ENCODE data around the gene ANXA10.
"Not testable (repeated sequence)": the region's sequence is repeated elsewhere in the genome, so short reads cannot be mapped to it uniquely, and the experiment has no call there.

Gene ANXA10

DNA sequence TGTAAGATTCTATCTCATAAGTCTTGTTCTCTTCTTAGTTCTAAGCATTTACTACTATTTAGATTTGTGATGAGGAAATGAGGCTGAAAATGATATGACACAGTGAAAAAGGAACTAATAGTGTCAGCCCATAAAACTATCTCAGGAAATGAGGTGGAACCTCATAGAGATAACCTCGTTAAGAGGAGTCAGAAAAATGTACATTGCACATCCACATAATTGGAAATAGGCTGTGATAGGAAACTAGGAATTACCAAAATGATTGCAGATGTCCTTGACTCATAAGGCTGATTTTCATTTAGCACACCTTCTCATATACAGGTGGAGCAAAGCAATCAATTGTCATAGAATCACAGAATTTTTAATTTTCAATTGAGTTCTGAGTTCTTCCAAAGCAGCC, 26.8 kb downstream of the ANXA10 start:
- DNase-seq (ENCODE audit: low read depth in 2 of 2): no peak

DNA sequence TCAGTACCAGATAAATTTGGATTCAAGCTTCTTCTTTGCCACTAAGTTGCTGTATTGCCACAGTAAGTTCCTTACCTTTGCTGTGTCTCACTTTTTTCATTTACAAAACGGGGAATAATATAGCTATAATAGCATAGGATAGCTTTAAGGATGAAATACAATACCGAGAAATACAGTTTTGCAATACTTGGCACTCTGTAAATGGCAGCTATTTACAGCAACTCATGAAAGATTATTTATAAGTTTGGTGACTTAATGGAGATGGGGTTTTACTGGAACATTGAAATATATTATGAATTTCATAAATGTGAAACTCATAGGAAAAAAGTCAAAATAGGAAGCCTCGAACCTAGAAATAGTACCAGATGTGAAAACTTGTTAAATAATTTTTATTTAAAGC, 27.6 kb downstream of the ANXA10 start:
- no peak for DNase-seq (ENCODE audit: low read depth in 2 of 2)

DNA sequence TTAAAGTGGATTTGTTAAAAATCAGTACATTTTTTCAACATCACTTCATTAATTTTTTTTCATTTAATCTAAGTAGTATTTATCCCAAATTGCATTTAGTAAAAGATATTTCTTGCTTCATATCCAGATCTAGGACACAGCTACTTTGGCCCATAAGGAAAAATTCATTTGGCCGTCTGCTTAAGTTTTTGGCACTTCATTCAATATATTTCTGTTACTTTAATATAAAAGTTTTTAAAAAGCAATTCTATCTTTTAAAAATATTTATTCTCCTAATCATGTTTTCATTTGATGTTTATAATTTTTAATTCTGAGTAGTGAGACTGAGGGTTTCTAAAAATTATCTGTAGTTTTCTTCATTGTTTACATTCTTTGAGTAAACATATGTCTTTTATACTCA, 28.5 kb downstream of the ANXA10 start:
- DNase-seq (ENCODE audit: low read depth in 2 of 2): no peak

DNA sequence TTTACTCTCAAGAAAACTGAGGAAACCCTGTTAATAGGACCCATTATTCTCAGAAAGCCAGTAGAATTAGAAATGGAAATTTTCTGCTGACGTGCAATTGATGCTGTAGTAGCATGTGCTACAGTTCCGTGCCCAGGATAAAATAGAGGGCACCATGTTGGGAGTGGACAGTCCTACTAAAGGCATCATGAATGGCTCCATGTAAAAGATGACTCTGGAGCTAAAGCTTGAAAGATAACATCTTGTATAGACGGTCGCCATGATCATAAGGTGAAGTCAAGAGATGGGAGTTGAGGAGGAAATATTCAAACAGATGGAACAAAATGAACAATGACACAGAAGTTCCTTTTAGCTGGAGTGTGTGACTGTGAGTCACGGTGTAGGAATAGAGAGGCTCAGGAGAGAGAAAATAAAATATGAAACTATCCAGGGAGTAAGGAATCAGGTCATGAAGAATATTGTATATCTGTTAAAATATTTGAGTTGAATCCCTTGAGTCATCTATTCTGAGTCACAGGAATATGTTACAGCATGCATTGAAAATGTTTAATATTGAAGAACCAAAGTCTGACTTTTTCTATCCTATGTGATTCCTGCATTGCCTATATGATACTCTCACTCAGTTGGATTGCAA, 31.8 kb downstream of the ANXA10 start:
- DNase-seq (ENCODE audit: low read depth in 2 of 2): no peak

DNA sequence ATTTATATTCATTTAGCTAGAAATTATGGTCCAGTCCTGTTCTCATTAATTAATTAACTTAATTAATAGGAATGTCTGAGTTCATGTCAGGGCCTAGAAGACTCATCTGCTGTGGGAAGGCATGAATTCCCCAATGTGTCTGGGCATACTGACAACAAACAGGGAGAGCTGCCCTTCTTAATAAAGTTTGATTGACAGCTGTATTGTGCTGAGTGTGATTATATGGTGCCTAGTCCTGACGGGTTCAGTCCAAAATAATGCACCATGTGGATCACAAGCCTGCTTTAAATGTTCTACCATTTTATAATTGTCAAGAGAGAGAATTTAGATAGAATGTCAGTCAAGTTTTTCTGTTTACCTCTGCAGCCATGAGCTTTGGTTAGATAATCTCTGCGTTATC, 34.6 kb downstream of the ANXA10 start:
- DNase-seq (ENCODE audit: low read depth in 2 of 2): no peak

DNA sequence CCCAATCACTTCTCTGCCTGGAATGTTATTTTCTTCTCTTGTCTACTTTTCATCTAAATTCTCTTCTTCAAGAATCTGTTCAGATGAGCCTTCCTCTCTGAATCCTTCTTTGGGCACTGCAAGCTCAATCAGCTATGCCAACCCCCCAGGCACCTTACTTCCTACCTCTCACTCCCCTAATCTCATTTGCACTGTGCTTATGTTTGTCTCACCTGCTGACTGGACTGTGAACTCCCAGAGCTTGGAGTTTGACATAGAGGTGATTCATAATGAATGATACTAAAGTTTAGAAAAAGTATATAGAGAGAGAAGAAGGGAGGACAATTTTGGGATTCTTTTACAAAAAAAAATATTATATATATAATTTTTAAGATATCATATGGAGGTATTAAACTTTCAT, 36.3 kb downstream of the ANXA10 start:
- no peak for DNase-seq (ENCODE audit: low read depth in 2 of 2)

DNA sequence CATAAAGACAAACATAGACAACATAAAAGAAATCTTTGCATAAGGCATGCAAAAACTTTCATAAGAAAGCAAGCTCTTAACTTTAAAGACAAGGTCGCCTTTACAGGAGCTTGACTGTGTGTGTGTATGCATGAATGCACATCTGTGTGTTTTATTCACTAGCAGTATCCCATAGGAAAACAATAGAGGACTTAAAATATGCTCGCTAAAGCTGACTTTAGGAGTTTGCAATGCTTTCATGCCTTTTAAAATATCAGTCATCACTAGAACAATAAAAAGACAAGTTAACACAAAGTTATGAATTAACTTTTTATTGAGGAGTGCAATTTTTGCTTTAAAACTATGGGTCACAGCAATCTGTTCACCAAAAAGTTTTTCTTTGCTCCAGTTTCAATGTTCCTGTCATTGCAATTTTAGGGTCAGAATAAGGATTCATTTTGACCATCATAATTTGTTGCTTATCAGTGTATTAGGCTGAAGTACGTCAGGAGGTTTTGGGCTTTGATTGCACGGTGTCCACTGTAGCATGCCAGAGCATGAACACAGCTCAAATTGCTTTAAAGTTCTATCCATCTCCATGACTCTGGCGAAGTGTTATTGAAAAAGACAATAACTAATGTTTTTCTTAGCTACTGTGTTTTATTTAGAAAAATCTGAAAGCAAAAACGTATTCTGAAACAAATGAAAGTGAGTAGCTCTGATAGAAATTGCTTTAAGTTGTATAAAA, 36.9 kb downstream of the ANXA10 start:
- no peak for DNase-seq (ENCODE audit: low read depth in 2 of 2)

DNA sequence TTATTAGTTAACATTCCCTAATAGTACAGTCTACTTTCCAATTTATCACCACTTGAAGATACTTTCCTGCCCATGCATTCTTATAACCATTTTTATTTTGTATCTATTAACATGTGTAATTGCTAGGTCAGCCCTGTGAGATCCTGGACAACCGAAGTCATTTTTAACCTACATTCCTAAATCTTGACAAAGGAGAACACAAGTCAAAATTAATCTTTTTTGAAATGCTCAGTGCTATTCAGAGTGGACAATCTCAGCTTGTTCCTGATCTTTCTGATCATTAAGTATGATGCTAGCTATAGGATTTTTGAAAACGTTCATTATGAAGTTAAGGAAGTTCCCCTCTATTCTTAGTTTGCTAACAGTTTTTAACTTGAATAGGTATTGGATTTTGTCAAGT, 37.5 kb downstream of the ANXA10 start:
- no peak for DNase-seq (ENCODE audit: low read depth in 2 of 2)

DNA sequence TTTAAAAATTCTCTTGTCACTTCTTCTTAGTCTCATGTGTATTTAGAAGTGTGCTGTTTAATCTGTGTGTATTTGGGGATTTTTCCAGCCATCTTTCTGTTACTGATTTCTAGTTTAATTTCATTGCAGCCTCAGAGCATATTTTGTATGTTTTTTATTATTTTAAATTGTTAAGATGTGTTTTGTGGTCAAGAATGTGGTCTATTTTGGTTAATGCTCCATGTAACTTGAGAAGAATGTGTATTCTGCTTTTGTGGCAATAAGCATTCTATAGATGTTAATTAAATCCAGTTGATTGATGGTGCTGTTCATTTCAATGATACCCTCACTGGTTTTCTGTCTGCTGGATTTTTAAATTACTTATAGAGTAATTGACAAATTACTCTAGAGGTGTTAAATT, 38.9 kb downstream of the ANXA10 start:
- no peak for DNase-seq (ENCODE audit: low read depth in 2 of 2)

DNA sequence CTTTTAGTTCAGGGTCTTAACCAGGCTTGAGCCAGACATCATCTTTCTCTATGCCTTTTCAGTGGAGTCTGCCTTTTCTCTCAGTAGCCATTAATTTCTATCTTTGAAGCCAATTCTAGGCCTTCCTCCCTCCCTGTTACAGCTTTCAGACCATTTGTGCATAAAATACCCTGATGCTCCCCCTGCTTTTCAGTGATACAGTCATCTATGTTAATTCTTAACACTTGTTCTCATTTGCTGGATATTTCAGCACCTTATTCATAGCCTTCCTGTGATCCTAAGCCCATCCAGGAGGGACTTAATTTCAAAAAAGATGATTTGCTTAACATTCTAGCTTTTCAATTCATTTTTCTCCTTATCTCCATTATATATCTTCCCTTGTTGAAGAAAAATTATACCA, 42.3 kb downstream of the ANXA10 start:
- no peak for DNase-seq (ENCODE audit: low read depth in 2 of 2)

DNA sequence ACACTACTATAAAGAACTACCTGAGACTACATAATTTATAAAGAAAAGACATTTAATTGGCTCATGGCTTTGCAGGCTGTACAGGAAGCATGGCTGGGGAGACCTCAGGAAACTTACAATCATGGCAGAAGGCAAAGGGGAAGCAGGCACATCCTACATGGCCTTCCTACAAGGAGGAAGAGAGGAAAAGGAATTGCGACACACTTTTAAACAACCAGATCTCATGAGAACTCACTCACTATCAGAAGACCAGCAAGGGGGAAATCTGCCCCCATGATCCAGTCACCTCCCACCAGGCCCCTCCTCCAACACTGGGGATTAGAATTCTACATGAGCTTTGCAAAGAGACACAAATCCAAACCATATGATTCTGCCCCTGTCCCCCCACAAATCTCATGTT, 43.5 kb downstream of the ANXA10 start:
- not testable (repeated sequence) for DNase-seq (ENCODE audit: low read depth in 2 of 2)

DNA sequence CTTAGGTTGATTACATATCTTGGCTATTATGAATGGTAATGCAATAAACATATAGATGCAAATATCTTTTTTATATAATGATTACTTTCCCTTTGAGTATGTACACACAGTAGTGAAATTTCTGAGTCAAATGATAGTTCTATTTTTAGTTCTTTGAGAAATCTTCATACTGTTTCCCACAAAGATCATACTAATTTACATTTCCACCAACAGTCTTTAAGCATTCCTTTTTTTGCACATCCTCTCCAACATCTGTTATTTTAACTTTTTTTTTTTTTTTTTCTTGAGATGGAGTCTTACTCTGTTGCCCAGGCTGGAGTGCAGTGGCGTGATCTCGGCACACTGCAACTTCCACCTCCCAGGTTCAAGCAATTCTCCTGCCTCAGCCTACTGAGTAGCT, 45.4 kb downstream of the ANXA10 start:
- not testable (repeated sequence) for DNase-seq (ENCODE audit: low read depth in 2 of 2)

DNA sequence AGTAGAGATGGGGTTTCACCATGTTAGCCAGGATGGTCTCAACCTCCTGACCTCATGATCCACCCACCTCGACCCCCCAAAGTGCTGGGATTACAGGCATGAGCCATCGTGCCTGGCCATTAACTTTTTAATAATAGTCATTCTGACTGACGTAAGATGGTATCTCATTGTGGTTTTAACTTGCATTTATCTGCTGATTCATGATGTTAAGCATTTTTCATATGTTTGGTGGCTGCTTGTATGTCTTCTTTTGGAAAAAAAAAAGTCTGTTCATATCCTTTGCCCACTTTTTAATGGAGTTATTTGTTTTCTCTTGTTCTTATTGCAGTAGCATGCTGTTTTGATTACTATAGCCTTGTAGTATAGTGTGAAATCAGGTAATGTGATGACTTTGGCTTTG, 45.8 kb downstream of the ANXA10 start:
- no peak for DNase-seq (ENCODE audit: low read depth in 2 of 2)

DNA sequence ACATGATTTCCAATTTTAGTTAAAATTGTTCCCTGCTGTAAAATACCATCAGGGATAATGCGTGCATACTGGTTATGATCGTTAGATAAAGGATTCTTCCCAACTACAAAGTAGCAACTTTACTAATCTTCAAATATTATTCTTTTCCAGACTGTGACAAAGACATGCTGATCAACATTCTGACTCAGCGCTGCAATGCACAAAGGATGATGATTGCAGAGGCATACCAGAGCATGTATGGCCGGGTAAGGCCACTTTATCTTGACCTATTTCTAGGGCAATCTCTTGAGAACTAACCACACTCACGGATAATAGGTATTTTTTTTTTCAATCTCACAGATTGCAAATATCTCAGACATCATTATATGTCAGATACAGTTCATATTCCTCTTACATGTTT, 47.0 kb downstream of the ANXA10 start:
- DNase-seq (ENCODE audit: low read depth in 2 of 2): no peak

DNA sequence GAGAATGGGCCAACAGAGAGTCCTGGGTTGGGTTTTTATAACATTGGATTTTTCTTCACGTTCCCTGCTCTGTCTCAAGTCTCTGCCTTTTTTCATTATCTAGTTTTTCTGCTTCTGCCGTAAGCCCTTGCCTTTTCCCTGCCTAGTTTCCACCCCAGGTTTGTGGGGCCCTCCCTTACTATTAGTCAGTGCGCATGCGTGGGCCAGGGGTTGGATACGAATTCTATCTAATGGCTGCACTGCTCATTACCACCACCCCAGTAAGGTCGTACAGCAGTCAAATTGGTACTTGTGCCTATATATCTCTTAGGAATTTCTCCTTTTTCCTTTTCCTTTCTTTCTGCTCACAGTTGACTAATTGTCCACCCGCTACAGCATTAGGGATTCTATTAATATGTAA, 49.4 kb downstream of the ANXA10 start:
- no peak for DNase-seq (ENCODE audit: low read depth in 2 of 2)

DNA sequence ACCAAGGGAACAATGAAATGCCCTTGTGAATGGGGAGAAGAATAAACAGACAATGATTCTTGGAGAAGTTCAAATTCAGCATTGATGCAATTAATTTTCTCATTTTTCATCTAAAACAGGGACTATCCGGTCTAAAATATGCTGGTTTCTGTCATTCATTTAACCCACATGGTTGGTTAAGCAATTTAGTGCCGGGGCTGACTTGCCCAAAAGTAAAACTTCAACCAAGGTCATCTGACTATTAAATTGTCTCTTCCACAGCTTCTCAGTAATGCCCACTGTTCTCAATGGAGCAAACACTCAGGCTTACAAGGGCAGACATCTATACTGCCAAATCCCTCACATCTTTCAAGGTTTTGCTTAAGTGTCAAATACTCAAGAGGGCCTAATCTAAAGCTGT, 51.3 kb downstream of the ANXA10 start:
- no peak for DNase-seq (ENCODE audit: low read depth in 2 of 2)

DNA sequence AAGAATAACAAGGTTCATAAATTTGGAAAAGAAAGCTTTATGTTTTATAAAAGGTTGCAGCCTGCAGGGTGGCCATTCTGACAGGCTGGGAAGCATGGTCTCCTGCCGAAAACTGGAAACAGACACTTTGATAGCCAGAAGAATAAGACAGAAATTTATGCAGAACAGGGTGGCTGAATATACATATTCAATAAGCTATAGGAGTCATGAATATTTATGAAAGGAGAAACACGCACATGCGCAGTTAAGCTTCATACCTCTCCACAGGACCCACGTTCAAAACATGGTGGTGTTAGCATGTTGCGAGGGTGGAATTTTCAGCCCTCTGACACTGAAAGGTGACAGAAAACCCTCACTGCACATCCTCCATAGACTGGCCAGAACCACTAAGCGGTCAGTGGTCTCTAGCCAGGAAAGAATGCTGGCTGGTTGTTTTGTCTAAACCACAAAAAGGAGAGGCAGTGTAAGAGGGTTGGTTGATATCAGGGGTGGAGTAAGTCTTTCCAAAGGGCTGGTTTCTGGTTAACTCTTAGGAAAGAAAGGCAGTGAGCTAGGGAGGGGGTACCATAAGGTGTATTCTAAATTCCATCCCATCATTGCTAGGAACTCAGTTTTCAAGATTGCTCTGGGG, 58.2 kb downstream of the ANXA10 start:
- DNase-seq (ENCODE audit: low read depth in 2 of 2): no peak

DNA sequence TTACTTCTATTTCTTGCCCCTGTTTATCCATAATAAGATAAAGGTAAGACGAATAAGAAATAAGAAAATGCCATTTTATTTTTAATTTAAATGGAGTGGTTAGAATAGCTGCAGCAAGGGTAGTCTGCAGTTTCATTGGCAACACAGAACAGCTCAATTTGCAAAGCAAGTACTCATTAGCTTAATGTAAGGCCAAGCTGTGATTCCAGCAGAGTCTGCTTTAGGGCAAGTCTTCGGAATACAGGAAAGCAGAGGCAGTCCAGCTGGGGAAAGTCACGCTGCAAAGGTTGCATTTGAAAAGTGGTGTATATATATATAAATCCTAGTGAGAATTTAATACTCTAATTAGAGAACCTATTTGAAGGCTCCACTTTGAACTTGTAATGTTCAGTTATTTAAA, 59.0 kb downstream of the ANXA10 start:
- no peak for DNase-seq (ENCODE audit: low read depth in 2 of 2)

DNA sequence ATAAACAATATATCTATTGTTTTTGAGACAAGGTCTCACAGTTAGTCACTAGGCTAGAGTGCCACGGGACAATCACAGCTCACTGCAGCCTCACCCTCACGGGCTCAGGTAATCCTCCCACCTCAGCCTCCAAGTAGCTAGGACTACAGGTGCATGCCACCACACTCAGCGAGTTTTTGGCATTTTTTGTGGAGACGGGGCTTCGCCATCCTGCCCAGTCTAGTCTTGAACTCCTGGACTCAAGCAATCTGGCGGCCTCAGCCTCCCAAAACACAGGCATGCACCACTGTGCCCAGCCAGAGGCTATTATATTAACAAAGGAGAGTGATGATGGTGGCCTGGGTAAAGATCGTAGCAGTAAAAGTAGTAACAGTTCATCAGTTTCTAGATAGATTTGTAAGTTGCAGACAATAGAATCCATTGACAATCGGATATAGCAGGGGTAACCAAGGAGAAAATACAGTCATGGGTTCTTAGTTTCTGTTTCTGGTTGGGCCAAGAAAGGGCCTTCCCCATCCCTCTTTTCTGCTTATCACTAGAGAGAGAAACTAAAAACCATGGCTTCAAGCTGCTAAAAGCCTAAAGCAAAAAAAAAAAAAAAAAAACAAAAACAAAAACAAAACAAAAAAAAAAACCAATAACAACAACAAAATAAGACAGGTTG, 60.6 kb downstream of the ANXA10 start:
- no peak for DNase-seq (ENCODE audit: low read depth in 2 of 2)

DNA sequence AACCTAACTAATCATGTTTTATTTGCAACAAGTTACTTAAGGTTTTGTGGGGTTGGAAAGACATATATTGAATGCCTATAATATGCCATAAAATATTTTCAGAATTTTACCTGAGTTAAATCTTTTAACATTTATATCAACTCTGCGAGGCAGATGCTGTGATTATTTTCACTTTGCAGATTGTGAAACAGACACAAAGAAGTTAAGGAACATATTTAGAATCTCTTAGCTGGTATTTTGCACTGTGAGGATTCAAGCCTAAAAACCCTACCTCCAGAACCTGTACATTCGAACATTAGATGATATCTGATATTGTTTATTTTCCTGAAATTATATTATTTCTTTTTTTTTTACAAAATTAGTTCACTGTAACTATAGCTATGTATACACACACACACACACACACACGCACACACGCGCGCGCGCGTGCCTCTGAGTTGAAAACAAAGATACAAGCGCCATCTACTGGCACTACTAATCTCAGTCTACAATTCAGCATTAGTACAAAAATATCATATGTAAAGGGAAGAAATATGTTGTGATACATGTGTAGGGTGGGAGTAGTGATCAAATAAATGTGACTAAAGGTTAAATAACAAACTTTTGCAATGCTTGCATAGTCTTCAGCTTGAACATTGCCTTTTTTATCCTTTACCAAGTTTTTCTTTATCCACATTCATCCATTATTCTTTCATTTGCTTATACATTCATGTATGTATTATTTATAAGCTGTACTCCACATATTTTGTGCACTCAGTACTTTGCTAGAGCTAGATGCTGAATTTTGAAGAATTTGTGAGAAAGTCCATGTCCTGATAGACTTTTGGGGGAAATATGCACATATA, 61.5 kb downstream of the ANXA10 start:
- peak; percentile 33 to 50 for DNase-seq (ENCODE audit: low read depth in 2 of 2)

DNA sequence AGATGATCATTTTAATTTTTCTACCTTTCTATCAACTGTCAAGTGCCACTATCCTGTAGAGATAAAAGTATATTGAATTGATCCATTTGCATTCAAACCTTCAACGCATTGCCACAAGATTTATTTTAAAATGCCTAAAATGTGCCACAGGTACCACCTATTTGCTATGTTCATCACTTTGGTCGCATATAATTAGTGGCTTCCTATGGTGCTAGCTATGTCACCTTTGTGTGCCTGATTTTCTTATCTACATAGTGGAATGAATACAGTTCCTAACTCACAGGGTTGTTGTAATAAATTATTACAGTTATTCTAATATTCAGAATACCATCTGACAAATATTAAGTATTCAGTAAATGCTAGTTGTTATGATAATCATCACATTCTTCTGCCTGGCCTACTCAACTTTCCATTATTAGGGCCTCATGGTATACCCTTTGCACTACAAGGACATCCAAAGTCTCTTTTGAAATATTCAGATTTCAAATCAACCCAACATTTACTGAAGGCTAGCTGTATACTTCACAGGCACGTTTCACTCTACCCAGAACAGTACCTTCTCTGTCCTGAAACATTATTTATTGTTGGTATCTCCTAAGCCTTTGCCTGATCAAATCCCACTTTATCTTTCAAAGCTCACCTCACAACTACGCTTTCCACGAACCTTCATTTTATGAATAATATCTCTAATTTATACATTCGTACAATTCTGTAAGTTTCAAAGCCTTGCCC, 62.4 kb downstream of the ANXA10 start:
- no peak for DNase-seq (ENCODE audit: low read depth in 2 of 2)
